GM23338 (cell line): ENCODE data around the gene UBE2Q2. TPM values are rescaled to one million over a fixed set of nuclear protein-coding genes. Genes with fewer than 3 reads are reported as not detected.

Experiments
- ATAC-seq: fragments of 200-7000 bp; cut with Tn5 transposase; 3 replicates; pipeline ENCODE4 v1.9.1; 2020
- DNase-seq: peaks from one replicate; pipeline ENCODE4 v3.0.0-alpha.2; 2015; ENCODE audit warnings: low spot score
- H2AFZ ChIP-seq: fragments of 200-600 bp; sonication (generic); 2 replicates; pipeline ENCODE4 v1.8.0; 2016; ENCODE audit warnings: antibody characterized with exemption, mild to moderate bottlenecking, moderate library complexity
- H3F3A ChIP-seq: fragments of 200-600 bp; sonication (generic); replicated peaks from 2 replicates; pipeline ENCODE4 v1.8.0; 2017; ENCODE audit warnings: antibody characterized with exemption, mixed run types, low read depth
- H3K27ac ChIP-seq: fragments of 200-600 bp; sonication (generic); 2 replicates; pipeline ENCODE4 v1.6.1; 2016; ENCODE audit warnings: low read depth
- H3K27me3 ChIP-seq: fragments of 200-600 bp; sonication (generic); 2 replicates; pipeline ENCODE4 v1.8.0; 2016; ENCODE audit warnings: mild to moderate bottlenecking, mixed run types, moderate library complexity; ENCODE audit not compliant: insufficient read depth
- H3K36me3 ChIP-seq: fragments of 200-600 bp; sonication (generic); 2 replicates; pipeline ENCODE4 v1.8.0; 2016; ENCODE audit warnings: mild to moderate bottlenecking; ENCODE audit not compliant: insufficient read depth
- H3K4me1 ChIP-seq: fragments of 200-600 bp; sonication (generic); 2 replicates; pipeline ENCODE4 v1.8.0; 2016; ENCODE audit warnings: mild to moderate bottlenecking, moderate library complexity; ENCODE audit not compliant: insufficient read depth
- H3K4me2 ChIP-seq: fragments of 200-600 bp; sonication (generic); 2 replicates; pipeline ENCODE4 v1.7.1; 2017; ENCODE audit warnings: mixed run types
- H3K4me3 ChIP-seq: fragments of 200-600 bp; sonication (generic); 2 replicates; pipeline ENCODE4 v1.6.1; 2016; ENCODE audit warnings: mixed run types
- H3K79me2 ChIP-seq: fragments of 200-600 bp; sonication (generic); replicated peaks from 2 replicates; pipeline ENCODE4 v1.8.0; 2017; ENCODE audit warnings: mild to moderate bottlenecking; ENCODE audit not compliant: insufficient read depth
- H3K9me2 ChIP-seq: fragments of 200-600 bp; sonication (generic); 2 replicates; pipeline ENCODE4 v1.8.0; 2017; ENCODE audit not compliant: insufficient read depth
- H4K20me1 ChIP-seq: fragments of 200-600 bp; sonication (generic); replicated peaks from 2 replicates; pipeline ENCODE4 v1.8.0; 2017; ENCODE audit warnings: mild to moderate bottlenecking; ENCODE audit not compliant: insufficient read depth
- H3K27ac Mint-ChIP-seq: 2 replicates; pipeline ENCODE4 v1.8.0; 2020; ENCODE audit warnings: inconsistent platforms, mild to moderate bottlenecking, moderate library complexity, mixed read lengths
- H3K27me3 Mint-ChIP-seq: 3 replicates; pipeline ENCODE4 v1.8.0; 2022; ENCODE audit warnings: low read depth, mild to moderate bottlenecking, moderate library complexity, mixed read lengths, inconsistent platforms; ENCODE audit not compliant: insufficient read depth, poor library complexity
- H3K36me3 Mint-ChIP-seq: 3 replicates; pipeline ENCODE4 v1.8.0; 2021; ENCODE audit warnings: low read depth, mild to moderate bottlenecking, inconsistent platforms, moderate library complexity, mixed read lengths
- H3K4me1 Mint-ChIP-seq: 3 replicates; pipeline ENCODE4 v1.8.0; 2020; ENCODE audit warnings: mild to moderate bottlenecking, inconsistent platforms, mixed read lengths
- H3K4me3 Mint-ChIP-seq: 3 replicates; pipeline ENCODE4 v1.8.0; 2021; ENCODE audit warnings: moderate library complexity, mild to moderate bottlenecking, inconsistent platforms, mixed read lengths
- H3K9me3 Mint-ChIP-seq: 3 replicates; pipeline ENCODE4 v1.8.0; 2020; ENCODE audit warnings: moderate library complexity, mild to moderate bottlenecking, inconsistent platforms, mixed read lengths
- CREB1 ChIP-seq: fragments of 250-450 bp; sonication (Bioruptor Pico); IDR thresholded peaks from 2 replicates; pipeline ENCODE4 v1.5.0; 2020; ENCODE audit warnings: low read depth, mild to moderate bottlenecking, moderate library complexity
- EZH2 ChIP-seq: fragments of 200-600 bp; sonication (generic); IDR thresholded peaks from one replicate; pipeline ENCODE4 v1.8.0; 2017; ENCODE audit warnings: antibody characterized with exemption, mild to moderate bottlenecking, low read depth; ENCODE audit not compliant: unreplicated experiment
- EZH2phosphoT487 ChIP-seq: fragments of 200-600 bp; sonication (generic); IDR thresholded peaks from one replicate; pipeline ENCODE4 v1.8.1; 2018; ENCODE audit warnings: antibody characterized with exemption; ENCODE audit not compliant: unreplicated experiment
- JUNB ChIP-seq: IDR thresholded peaks from one replicate; pipeline ENCODE4 v1.6.1; 2016; ENCODE audit warnings: antibody characterized with exemption; ENCODE audit not compliant: unreplicated experiment
- POLR2AphosphoS5 ChIP-seq: IDR thresholded peaks from 2 replicates; pipeline ENCODE4 v1.6.1; 2016; ENCODE audit warnings: antibody characterized with exemption, low read depth
- STAT1 ChIP-seq: IDR thresholded peaks from one replicate; pipeline ENCODE4 v1.6.1; 2016; ENCODE audit warnings: antibody characterized with exemption; ENCODE audit not compliant: unreplicated experiment
- ZNF114 ChIP-seq: fragments of 250-450 bp; sonication (Bioruptor Pico); IDR thresholded peaks from 2 replicates; pipeline ENCODE4 v1.5.0; 2020; ENCODE audit warnings: mild to moderate bottlenecking, moderate library complexity
- polyA plus RNA-seq: library from polyadenylated mRNA; unstranded; fragments of >200 nt; fragmentation: Nextera tagmentation; extraction: Ambion mirVana; gene quantifications from 2 replicates; pipeline ENCODE4 v1.2.1, GENCODE V29; 2016
- total RNA-seq: library from RNA; depleted of rRNA; stranded (reverse); fragments of >200 nt; shearing (Covaris generic); gene quantifications from 2 replicates; pipeline ENCODE4 v1.2.3, GENCODE V29; 2014
- TF ChIP-seq, protein P1 (sequence below), 2 experiments: fragments of 200-600 bp in 1 of 2; sonication (generic) in 1 of 2; conservative IDR thresholded peaks; 2 replicates each; pipeline versions ENCODE4 v1.5.1 to v1.6.1; 2016 to 2017; ENCODE audit warnings: antibody characterized with exemption in 2 of 2, low read depth in 2 of 2, mild to moderate bottlenecking in 2 of 2, moderate library complexity in 1 of 2
- TF ChIP-seq, protein P2 (sequence below): IDR thresholded peaks from 2 replicates; pipeline ENCODE4 v1.6.1; 2016; ENCODE audit warnings: antibody characterized with exemption
- TF ChIP-seq, protein P3 (sequence below): IDR thresholded peaks from one replicate; pipeline ENCODE4 v1.6.1; 2018; ENCODE audit warnings: antibody characterized with exemption; ENCODE audit not compliant: unreplicated experiment

The UBE2Q2 gene
- total and polyA plus RNA-seq, 2 experiments from 2014 or later, result 23.7 to 29.3 TPM

DNA sequence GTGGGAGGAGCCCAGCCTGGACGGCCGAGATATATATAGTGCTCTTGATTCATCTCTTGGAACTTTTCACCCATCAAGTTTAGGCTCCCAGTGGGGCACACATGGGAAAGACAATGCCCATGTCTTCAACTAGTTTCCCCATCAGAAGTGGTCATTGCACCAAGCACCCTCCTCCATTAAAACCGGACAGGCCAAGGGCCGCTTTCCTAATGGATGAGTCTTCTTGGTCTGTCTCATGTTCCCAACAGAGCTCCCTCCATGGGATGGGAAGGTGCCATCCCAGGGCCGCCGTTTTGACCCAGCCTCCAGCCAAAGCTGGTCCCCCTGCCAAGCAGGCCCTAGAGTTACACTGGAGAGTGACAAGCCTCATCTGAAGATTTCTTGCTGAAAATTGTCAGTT, 34.7 kb upstream of the UBE2Q2 start:
- Histone ChIP-seq H3K27ac (no peak overlapping the region), H3K79me2 (no peaks in the 10 kb centered on the region), H3K36me3 (no peaks in the 10 kb centered on the region), H3K9me2 (no peaks in the 10 kb centered on the region), H3K4me2 (no peak overlapping the region), H3K4me1 (no peaks in the 10 kb centered on the region), H4K20me1 (no peaks in the 10 kb centered on the region), H3K4me3 (no peak overlapping the region), H3K27me3 (no peaks in the 10 kb centered on the region), H2AFZ (no peak overlapping the region), H3F3A (no peaks in the 10 kb centered on the region)
- TF ChIP-seq EZH2, result no peak
- TF ChIP-seq ZNF114 (CRISPR knock-in tag), result no peak
- H3K27me3 Mint-ChIP-seq, result peaks cover 2% of the 10 kb centered on the region
- peaks cover 4% of the 10 kb centered on the region; the same call in 1 of the 3 replicates for H3K9me3 Mint-ChIP-seq
- peaks cover 7% of the 10 kb centered on the region; the same call in 2 of the 3 replicates for H3K4me1 Mint-ChIP-seq
- ATAC-seq, result no peak
- no peaks in the 10 kb centered on the region; the same call in 2 of the 3 replicates for H3K36me3 Mint-ChIP-seq
- DNase-seq, result no peak
- no peak overlapping the region for H3K4me3 Mint-ChIP-seq
- H3K27ac Mint-ChIP-seq, result no peak overlapping the region

DNA sequence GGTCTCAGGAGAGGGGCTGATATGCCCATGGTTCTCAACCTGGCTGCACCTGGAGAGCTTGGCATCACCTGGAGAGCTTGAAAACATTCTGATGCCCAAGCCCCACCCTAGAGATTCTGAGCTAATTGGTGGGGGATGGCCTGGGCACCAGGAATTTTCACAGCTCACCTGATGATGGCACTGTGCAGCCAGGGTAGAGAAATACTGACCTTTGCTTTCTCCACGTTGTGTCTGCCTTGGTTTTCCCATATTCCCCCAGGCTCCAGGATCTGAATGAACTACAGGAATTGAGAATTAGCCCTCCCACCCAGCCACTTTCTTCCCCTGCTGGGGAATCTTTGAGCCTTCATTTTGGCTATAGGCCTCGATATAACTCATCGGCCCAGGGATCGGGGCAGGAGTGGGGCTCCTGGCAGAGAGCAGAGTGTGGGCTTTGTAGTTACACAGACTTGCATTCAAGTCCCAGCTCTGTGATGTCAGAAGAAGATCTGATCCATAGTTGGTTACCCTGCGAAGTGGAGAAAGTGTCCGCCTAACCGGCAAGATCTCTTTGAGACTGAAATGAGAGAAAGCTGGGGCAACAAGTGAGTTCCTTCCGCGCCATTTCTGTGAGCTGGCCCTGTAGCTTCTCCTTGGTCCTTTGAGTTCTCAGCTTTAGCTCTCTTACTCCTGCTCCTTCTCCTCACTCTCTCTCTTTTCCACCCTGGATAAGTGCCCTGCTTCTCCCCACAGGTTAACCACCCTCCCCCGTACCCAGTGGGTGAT, 33.1 kb upstream of the UBE2Q2 start:
- H3K36me3 ChIP-seq, result no peaks in the 10 kb centered on the region
- no peak overlapping the region for H3K4me3 ChIP-seq
- H3K27me3 Mint-ChIP-seq, result peaks cover 2% of the 10 kb centered on the region
- peak; percentile 81 for DNase-seq
- peaks cover 7% of the 10 kb centered on the region for H3K4me1 Mint-ChIP-seq
- H3F3A ChIP-seq, result no peaks in the 10 kb centered on the region
- H4K20me1 ChIP-seq, result no peaks in the 10 kb centered on the region
- no peak overlapping the region for H3K27ac ChIP-seq
- H3K4me2 ChIP-seq, result no peak overlapping the region
- no peaks in the 10 kb centered on the region for H3K4me1 ChIP-seq
- peaks cover 4% of the 10 kb centered on the region; the same call in 1 of the 3 replicates for H3K9me3 Mint-ChIP-seq
- no peaks in the 10 kb centered on the region for H3K27me3 ChIP-seq
- H3K27ac Mint-ChIP-seq, result no peak overlapping the region
- peak; percentile 97 for ATAC-seq
- peak overlapping the region; percentile 57 for H2AFZ ChIP-seq
- TF ChIP-seq, protein P1, sequence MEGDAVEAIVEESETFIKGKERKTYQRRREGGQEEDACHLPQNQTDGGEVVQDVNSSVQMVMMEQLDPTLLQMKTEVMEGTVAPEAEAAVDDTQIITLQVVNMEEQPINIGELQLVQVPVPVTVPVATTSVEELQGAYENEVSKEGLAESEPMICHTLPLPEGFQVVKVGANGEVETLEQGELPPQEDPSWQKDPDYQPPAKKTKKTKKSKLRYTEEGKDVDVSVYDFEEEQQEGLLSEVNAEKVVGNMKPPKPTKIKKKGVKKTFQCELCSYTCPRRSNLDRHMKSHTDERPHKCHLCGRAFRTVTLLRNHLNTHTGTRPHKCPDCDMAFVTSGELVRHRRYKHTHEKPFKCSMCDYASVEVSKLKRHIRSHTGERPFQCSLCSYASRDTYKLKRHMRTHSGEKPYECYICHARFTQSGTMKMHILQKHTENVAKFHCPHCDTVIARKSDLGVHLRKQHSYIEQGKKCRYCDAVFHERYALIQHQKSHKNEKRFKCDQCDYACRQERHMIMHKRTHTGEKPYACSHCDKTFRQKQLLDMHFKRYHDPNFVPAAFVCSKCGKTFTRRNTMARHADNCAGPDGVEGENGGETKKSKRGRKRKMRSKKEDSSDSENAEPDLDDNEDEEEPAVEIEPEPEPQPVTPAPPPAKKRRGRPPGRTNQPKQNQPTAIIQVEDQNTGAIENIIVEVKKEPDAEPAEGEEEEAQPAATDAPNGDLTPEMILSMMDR (conservative IDR thresholded peaks at IDR 0.05; ENCODE audit: low read depth in 2 of 2), result peak; percentile 63 to 92
- TF ChIP-seq, protein P2, sequence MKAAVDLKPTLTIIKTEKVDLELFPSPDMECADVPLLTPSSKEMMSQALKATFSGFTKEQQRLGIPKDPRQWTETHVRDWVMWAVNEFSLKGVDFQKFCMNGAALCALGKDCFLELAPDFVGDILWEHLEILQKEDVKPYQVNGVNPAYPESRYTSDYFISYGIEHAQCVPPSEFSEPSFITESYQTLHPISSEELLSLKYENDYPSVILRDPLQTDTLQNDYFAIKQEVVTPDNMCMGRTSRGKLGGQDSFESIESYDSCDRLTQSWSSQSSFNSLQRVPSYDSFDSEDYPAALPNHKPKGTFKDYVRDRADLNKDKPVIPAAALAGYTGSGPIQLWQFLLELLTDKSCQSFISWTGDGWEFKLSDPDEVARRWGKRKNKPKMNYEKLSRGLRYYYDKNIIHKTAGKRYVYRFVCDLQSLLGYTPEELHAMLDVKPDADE, result no peak
- H3K36me3 Mint-ChIP-seq, result no peaks in the 10 kb centered on the region; the same call in 2 of the 3 replicates
- H3K9me2 ChIP-seq, result no peaks in the 10 kb centered on the region
- H3K4me3 Mint-ChIP-seq, result no peak overlapping the region
- H3K79me2 ChIP-seq, result no peaks in the 10 kb centered on the region

DNA sequence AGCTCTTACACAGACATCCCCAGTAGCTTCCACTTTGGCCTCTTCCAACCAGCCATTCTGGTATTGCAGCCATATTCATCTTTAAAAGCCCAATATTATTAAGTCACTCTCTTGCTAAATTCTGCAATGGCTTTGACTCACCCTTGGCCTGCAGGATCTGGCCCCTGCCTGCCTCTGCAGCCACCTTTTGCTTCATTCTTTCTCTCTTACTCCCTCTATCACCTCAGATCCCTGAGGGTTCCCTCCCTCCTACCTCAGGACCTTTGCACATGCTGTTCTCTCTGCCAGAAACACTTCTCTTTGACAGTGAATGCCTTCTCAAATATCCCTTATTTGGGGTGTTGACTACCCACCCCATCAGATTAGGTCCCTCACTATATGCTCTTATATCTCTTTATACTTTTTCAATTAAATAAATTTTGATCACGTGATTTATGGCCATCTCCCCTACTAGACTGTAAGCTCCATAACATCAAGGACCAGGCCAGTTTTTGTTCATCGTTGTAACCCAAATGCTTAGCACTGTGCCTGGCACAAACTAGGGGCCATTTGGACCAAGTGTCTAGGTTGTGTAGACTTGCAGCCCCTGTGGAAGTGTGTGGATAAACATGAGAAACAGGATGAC, 32.3 kb upstream of the UBE2Q2 start:
- Histone ChIP-seq H3K4me2 (no peak overlapping the region), H3K9me2 (no peaks in the 10 kb centered on the region), H2AFZ (peak overlapping the region; percentile 57; the same call in 1 of the 2 replicates), H3F3A (no peaks in the 10 kb centered on the region), H3K27ac (no peak overlapping the region), H3K4me1 (no peaks in the 10 kb centered on the region), H3K36me3 (no peaks in the 10 kb centered on the region), H3K4me3 (no peak overlapping the region), H3K27me3 (no peaks in the 10 kb centered on the region), H4K20me1 (no peaks in the 10 kb centered on the region), H3K79me2 (no peaks in the 10 kb centered on the region)
- no peak for DNase-seq
- no peak overlapping the region for H3K27ac Mint-ChIP-seq
- H3K9me3 Mint-ChIP-seq, result peaks cover 4% of the 10 kb centered on the region; the same call in 1 of the 3 replicates
- peaks cover 7% of the 10 kb centered on the region for H3K4me1 Mint-ChIP-seq
- ATAC-seq, result no peak
- peaks cover 2% of the 10 kb centered on the region for H3K27me3 Mint-ChIP-seq
- H3K36me3 Mint-ChIP-seq, result no peaks in the 10 kb centered on the region; the same call in 2 of the 3 replicates
- no peak overlapping the region for H3K4me3 Mint-ChIP-seq
- TF ChIP-seq, protein P2, result no peak
- no peak for TF ChIP-seq CREB1 (CRISPR knock-in tag)
- no peak for TF ChIP-seq STAT1
- TF ChIP-seq, protein P3, sequence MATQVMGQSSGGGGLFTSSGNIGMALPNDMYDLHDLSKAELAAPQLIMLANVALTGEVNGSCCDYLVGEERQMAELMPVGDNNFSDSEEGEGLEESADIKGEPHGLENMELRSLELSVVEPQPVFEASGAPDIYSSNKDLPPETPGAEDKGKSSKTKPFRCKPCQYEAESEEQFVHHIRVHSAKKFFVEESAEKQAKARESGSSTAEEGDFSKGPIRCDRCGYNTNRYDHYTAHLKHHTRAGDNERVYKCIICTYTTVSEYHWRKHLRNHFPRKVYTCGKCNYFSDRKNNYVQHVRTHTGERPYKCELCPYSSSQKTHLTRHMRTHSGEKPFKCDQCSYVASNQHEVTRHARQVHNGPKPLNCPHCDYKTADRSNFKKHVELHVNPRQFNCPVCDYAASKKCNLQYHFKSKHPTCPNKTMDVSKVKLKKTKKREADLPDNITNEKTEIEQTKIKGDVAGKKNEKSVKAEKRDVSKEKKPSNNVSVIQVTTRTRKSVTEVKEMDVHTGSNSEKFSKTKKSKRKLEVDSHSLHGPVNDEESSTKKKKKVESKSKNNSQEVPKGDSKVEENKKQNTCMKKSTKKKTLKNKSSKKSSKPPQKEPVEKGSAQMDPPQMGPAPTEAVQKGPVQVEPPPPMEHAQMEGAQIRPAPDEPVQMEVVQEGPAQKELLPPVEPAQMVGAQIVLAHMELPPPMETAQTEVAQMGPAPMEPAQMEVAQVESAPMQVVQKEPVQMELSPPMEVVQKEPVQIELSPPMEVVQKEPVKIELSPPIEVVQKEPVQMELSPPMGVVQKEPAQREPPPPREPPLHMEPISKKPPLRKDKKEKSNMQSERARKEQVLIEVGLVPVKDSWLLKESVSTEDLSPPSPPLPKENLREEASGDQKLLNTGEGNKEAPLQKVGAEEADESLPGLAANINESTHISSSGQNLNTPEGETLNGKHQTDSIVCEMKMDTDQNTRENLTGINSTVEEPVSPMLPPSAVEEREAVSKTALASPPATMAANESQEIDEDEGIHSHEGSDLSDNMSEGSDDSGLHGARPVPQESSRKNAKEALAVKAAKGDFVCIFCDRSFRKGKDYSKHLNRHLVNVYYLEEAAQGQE, result no peak
- TF ChIP-seq POLR2AphosphoS5, result no peak
- TF ChIP-seq JUNB, result no peak
- no peak for TF ChIP-seq EZH2
- TF ChIP-seq EZH2phosphoT487, result no peak
